HepG2 (cell line): ENCODE measurements around the gene ZBTB7B. TPM values are rescaled to one million over a fixed set of nuclear protein-coding genes. Genes with fewer than 3 reads are reported as not detected.

ENCODE experiments used
- ATAC-seq: fragments of 200-7000 bp; cut with Tn5 transposase; 3 replicates; pipeline ENCODE4 v1.9.1; 2020; ENCODE audit warnings: mild to moderate bottlenecking, moderate library complexity
- BruUV-seq: library from RNA; stranded (reverse); fragments of 400-500 nt; replicated peaks from 2 replicates; lab custom pipeline; 2021; lab: Mats Ljungman, UMichigan
- CTCF ChIA-PET: fragments of 300-600 bp; formaldehyde crosslinking; extraction: SDS; loops from one replicate; lab custom pipeline; 2021; ENCODE audit warnings: low total read pairs, inconsistent platforms, low intra/inter-chr PET ratio; lab: Yijun Ruan, JAX
- POLR2A ChIA-PET: fragments of 350-600 bp; sonication (Branson Sonifier 250); formaldehyde crosslinking; loops from one replicate; lab custom pipeline; 2020; ENCODE audit warnings: antibody characterized with exemption, inconsistent platforms; lab: Yijun Ruan, JAX
- DNase-seq: peaks from one replicate; pipeline ENCODE4 v3.0.0-alpha.2; 2015; ENCODE audit warnings: low spot score
- FAIRE-seq: peaks from 3 replicates; lab custom pipeline; 2011; peaks lifted over from hg19 to GRCh38; lab: Jason Lieb, UNC
- H2AFZ ChIP-seq: one replicate; pipeline ENCODE4 v1.6.1; 2011; ENCODE audit warnings: low read length, inconsistent platforms
- H3K27ac ChIP-seq: fragments of 300-600 bp; 3 replicates; pipeline ENCODE4 v1.8.0; 2011; ENCODE audit warnings: mixed run types, mild to moderate bottlenecking, mixed read lengths, low read length, inconsistent platforms; ENCODE audit not compliant: insufficient read depth; ENCODE audit errors: extremely low read length
- H3K27me3 ChIP-seq, 2 experiments: fragments of 200-600 bp in 1 of 2; 2 replicates in 1 of 2; 3 replicates in 1 of 2; pipeline versions ENCODE4 v1.6.0 to v1.8.0; 2011; ENCODE audit warnings: low read length in 2 of 2, mild to moderate bottlenecking in 2 of 2, moderate library complexity in 2 of 2, inconsistent platforms in 1 of 2; ENCODE audit not compliant: insufficient read depth in 2 of 2, control insufficient read depth in 1 of 2
- H3K36me3 ChIP-seq, 2 experiments: fragments of 200-600 bp in 1 of 2; replicated peaks in 1 of 2; 2 replicates in 1 of 2; 3 replicates in 1 of 2; pipeline versions ENCODE4 v1.5.1 to v1.8.0; 2011; ENCODE audit warnings: low read length in 2 of 2, inconsistent platforms in 1 of 2; ENCODE audit not compliant: insufficient read depth in 2 of 2, control insufficient read depth in 1 of 2
- H3K4me1 ChIP-seq: 2 replicates; pipeline ENCODE4 v1.5.1; 2012; ENCODE audit warnings: low read length, inconsistent platforms; ENCODE audit not compliant: insufficient read depth
- H3K4me2 ChIP-seq: 2 replicates; pipeline ENCODE4 v1.6.0; 2011; ENCODE audit warnings: low read depth, low read length, inconsistent platforms
- H3K4me3 ChIP-seq, 3 experiments: fragments of 200-600 bp in 1 of 3; sonication (generic), shearing (Covaris generic) in 1 of 3; replicated peaks in 1 of 3; 2 replicates each; pipeline ENCODE4 v1.5.1; 2011 to 2016; ENCODE audit warnings: low read length in 3 of 3, inconsistent platforms in 2 of 3, low read depth in 2 of 3, mild to moderate bottlenecking in 2 of 3, control low read depth in 1 of 3, mixed read lengths in 1 of 3; ENCODE audit not compliant: insufficient read depth in 1 of 3
- H3K79me2 ChIP-seq: one replicate; pipeline ENCODE4 v1.6.1; 2011; ENCODE audit warnings: low read length, inconsistent platforms; ENCODE audit not compliant: insufficient read depth
- H3K9ac ChIP-seq: 2 replicates; pipeline ENCODE4 v1.6.0; 2011; ENCODE audit warnings: mild to moderate bottlenecking, low read depth, low read length, inconsistent platforms; ENCODE audit not compliant: insufficient read depth
- H3K9me3 ChIP-seq: 2 replicates; pipeline ENCODE4 v1.5.1; 2012; ENCODE audit warnings: mild to moderate bottlenecking, low read length
- H4K20me1 ChIP-seq: 2 replicates; pipeline ENCODE4 v1.6.0; 2011; ENCODE audit warnings: inconsistent platforms, mild to moderate bottlenecking, low read length, moderate library complexity; ENCODE audit not compliant: insufficient read depth
- HBP1 ChIP-seq: IDR thresholded peaks from 2 replicates; pipeline ENCODE4 v1.6.1; 2016; ENCODE audit warnings: low read depth, control low read depth
- HOXA9 ChIP-seq: sonication (generic); formaldehyde crosslinking; IDR thresholded peaks from 2 replicates; pipeline ENCODE4 v1.8.1; 2022; ENCODE audit warnings: missing genetic modification reagents, mild to moderate bottlenecking, moderate library complexity, borderline replicate concordance
- RNF219 ChIP-seq: sonication (generic); formaldehyde crosslinking; IDR thresholded peaks from 2 replicates; pipeline ENCODE4 v1.5.0; 2020; ENCODE audit warnings: mild to moderate bottlenecking, missing genetic modification reagents
- ZNF431 ChIP-seq: sonication (generic); formaldehyde crosslinking; IDR thresholded peaks from 2 replicates; pipeline ENCODE4 v1.9.0; 2022; ENCODE audit warnings: missing genetic modification reagents, low read depth, mild to moderate bottlenecking, borderline replicate concordance
- ZNF530 ChIP-seq: sonication (generic); formaldehyde crosslinking; IDR thresholded peaks from 2 replicates; pipeline ENCODE4 v1.5.0; 2020; ENCODE audit warnings: low read depth, mild to moderate bottlenecking, missing genetic modification reagents
- ZSCAN31 ChIP-seq: sonication (generic); formaldehyde crosslinking; IDR thresholded peaks from 2 replicates; pipeline ENCODE4 v1.5.0; 2020; ENCODE audit warnings: low read depth, mild to moderate bottlenecking, missing genetic modification reagents
- WGBS: methylation state at CpG from one replicate; pipeline ENCODE4 v1.1.6; 2017; ENCODE audit warnings: low lambda C conversion rate; 5-methylcytosine and 5-hydroxymethylcytosine counted together
- in situ Hi-C: cut with HindIII; loops from 2 replicates; pipeline ENCODE4 v1.10.0; 2017; ENCODE audit warnings: low pct_unique_long_range_greater_than_20kb; ENCODE audit not compliant: extremely low pct_ligation_motif_present
- intact Hi-C: fragments of 100-400 bp; cut with micrococcal nuclease; formaldehyde crosslinking; loops from one replicate; pipeline ENCODE4 v1.10.0; 2022; ENCODE audit not compliant: unreplicated experiment
- polyA plus RNA-seq, 8 experiments: library from polyadenylated mRNA; depleted of rRNA in 3 of 8; stranded (reverse) in 7 of 8; unstranded in 1 of 8; fragments of >200 nt; fragmentation: Illumina TruSeq in 4 of 8; extraction: Trizol in 4 of 8; gene quantifications; 2 replicates each; pipeline versions ENCODE4 v1.2.1 to v1.2.3, GENCODE V29; 2011 to 2016; ENCODE audit warnings: low read depth in 4 of 8, missing spikeins in 1 of 8, mixed read lengths in 1 of 8; ENCODE audit not compliant: insufficient read depth in 1 of 8
- total RNA-seq, 5 experiments: library from RNA; depleted of rRNA; stranded (reverse); fragments of >200 nt; fragmentation: Illumina TruSeq; extraction: Trizol; gene quantifications; 2 replicates each; pipeline ENCODE4 v1.2.3, GENCODE V29; 2016; ENCODE audit warnings: low read depth in 1 of 5

The ZBTB7B gene
- total and polyA plus RNA-seq, 2 of the 13 experiments (the other 11 are each of a cell fraction or from before 2014, with no cell fraction given) = 15.5 to 17.5 TPM

GRCh38 chr1:155009221-155009711 lies 6.7 kb downstream of the ZBTB7B start:
- in situ Hi-C loops (no loop called here), intact Hi-C loops (no loop called here)
- WGBS = 100% methylated on average over 5 of the region's 12 CpGs
- Histone ChIP-seq H2AFZ (no peak overlapping the region), H3K4me3 (no peak overlapping the region), H3K9me3 (no peaks in the 10 kb centered on the region), H3K27me3 (no peaks in the 10 kb centered on the region), H3K27ac (peak overlapping the region; percentile 30), H3K79me2 (peaks cover 34% of the 10 kb centered on the region), H3K36me3 (peaks cover 3 to 20% of the 10 kb centered on the region in 2 experiments; a peak in 4 of 5 replicates), H3K4me2 (no peak overlapping the region), H3K9ac (no peak overlapping the region), H3K4me1 (peaks cover 93% of the 10 kb centered on the region), H4K20me1 (peaks cover 11% of the 10 kb centered on the region; the same call in 1 of the 2 replicates)
- no peak for ATAC-seq
- ChIA-PET POLR2A (interaction anchor here (0.8 kb wide), 1 partner anchor 8 kb away, joined by 3 read pairs; no protein-coding TSS in a partner anchor), CTCF (no interaction called here)
- FAIRE-seq = no peak
- TF ChIP-seq RNF219 (CRISPR knock-in tag) = no peak
- TF ChIP-seq HOXA9 (CRISPR knock-in tag) = no peak
- TF ChIP-seq ZNF530 (CRISPR knock-in tag) = no peak
- TF ChIP-seq ZNF431 (CRISPR knock-in tag) = no peak
- TF ChIP-seq HBP1 = no peak
- no peak for TF ChIP-seq ZSCAN31 (CRISPR knock-in tag)
- DNase-seq = no peak
- no TSS peak for BruUV-seq
